Measurements from ENCODE around the gene ANOS1. TPM values are rescaled to one million over a fixed set of nuclear protein-coding genes. Genes with fewer than 3 reads are reported as not detected.

ANOS1 gene
- total RNA-seq, 1 donor = 1.1 TPM

DNA sequence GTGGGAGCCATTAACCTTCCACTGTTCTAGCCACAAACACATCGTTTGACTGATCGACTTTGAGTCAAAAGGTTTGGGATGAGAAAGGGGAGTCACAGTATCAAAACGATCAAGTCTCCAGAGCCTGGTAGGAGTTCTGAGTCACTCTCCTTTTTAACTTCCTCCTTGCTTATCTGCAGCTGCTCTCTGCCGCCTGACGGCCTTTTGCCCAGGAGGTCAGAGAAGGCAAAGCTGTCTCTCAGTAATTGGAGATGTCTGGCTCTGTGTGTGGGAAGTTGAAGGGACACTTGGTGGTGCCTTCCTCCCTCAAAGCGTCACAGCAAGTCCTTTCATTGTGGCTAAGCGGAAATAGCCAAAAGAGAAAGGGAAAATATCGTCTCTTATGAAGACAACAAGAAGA is 63.1 kb downstream of the ANOS1 start:
- Histone ChIP-seq H2AFZ (ENCODE audit: low read length) (no peak overlapping the region), H3K79me2 (ENCODE audit: insufficient read depth, low read length) (no peaks in the 10 kb centered on the region), H3K4me1 (ENCODE audit: insufficient read depth, low read length) (no peaks in the 10 kb centered on the region), H3K27me3 (ENCODE audit: insufficient read depth, low read length) (no peaks in the 10 kb centered on the region), H3K27ac (ENCODE audit: low read depth, low read length) (no peak overlapping the region), H3K4me2 (ENCODE audit: insufficient read depth, low read length) (no peak overlapping the region), H3K9me3 (ENCODE audit: low read depth, low read length) (no peaks in the 10 kb centered on the region), H3K36me3 (ENCODE audit: insufficient read depth, low read length) (no peaks in the 10 kb centered on the region), H4K20me1 (ENCODE audit: insufficient read depth, low read length) (no peaks in the 10 kb centered on the region), H3K4me3 (ENCODE audit: insufficient read depth, low read length) (no peak overlapping the region)
- TF ChIP-seq, protein P1, sequence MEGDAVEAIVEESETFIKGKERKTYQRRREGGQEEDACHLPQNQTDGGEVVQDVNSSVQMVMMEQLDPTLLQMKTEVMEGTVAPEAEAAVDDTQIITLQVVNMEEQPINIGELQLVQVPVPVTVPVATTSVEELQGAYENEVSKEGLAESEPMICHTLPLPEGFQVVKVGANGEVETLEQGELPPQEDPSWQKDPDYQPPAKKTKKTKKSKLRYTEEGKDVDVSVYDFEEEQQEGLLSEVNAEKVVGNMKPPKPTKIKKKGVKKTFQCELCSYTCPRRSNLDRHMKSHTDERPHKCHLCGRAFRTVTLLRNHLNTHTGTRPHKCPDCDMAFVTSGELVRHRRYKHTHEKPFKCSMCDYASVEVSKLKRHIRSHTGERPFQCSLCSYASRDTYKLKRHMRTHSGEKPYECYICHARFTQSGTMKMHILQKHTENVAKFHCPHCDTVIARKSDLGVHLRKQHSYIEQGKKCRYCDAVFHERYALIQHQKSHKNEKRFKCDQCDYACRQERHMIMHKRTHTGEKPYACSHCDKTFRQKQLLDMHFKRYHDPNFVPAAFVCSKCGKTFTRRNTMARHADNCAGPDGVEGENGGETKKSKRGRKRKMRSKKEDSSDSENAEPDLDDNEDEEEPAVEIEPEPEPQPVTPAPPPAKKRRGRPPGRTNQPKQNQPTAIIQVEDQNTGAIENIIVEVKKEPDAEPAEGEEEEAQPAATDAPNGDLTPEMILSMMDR (IDR thresholded peaks at IDR 0.05; ENCODE audit: extremely low read depth, low read depth, low read length) = no peak
- DNase-seq (ENCODE audit: insufficient read length, low spot score, missing footprints) = no peak

DNA sequence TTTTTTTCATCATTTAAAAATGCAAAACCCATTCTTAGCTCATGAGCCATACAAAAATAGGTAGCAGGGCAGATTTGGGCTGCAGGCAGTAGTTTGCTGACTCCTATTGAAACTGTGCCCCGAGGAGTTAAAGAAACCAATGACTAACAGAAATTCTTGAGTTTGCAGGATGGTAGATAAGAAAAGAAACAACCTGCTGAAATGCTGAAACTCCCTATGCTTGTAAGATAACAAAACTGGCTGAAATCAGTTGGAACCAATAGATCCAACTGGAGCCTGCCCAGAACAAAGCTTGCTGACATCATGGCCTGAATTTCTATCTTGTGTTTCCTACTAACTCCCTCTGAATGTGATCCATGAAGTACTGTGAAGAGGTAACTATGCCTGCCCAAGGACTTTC is 68.6 kb downstream of the ANOS1 start:
- Histone ChIP-seq H3K27ac (ENCODE audit: low read depth, low read length) (no peak overlapping the region), H3K36me3 (ENCODE audit: insufficient read depth, low read length) (no peaks in the 10 kb centered on the region), H3K4me2 (ENCODE audit: insufficient read depth, low read length) (no peak overlapping the region), H3K4me3 (ENCODE audit: insufficient read depth, low read length) (no peak overlapping the region), H3K27me3 (ENCODE audit: insufficient read depth, low read length) (no peaks in the 10 kb centered on the region), H3K4me1 (ENCODE audit: insufficient read depth, low read length) (no peaks in the 10 kb centered on the region), H4K20me1 (ENCODE audit: insufficient read depth, low read length) (no peaks in the 10 kb centered on the region), H3K9me3 (ENCODE audit: low read depth, low read length) (no peaks in the 10 kb centered on the region), H2AFZ (ENCODE audit: low read length) (no peak overlapping the region), H3K79me2 (ENCODE audit: insufficient read depth, low read length) (no peaks in the 10 kb centered on the region)
- no peak for DNase-seq (ENCODE audit: insufficient read length, low spot score, missing footprints)
- TF ChIP-seq, protein P1 (IDR thresholded peaks at IDR 0.05; ENCODE audit: extremely low read depth, low read depth, low read length) = no peak

DNA sequence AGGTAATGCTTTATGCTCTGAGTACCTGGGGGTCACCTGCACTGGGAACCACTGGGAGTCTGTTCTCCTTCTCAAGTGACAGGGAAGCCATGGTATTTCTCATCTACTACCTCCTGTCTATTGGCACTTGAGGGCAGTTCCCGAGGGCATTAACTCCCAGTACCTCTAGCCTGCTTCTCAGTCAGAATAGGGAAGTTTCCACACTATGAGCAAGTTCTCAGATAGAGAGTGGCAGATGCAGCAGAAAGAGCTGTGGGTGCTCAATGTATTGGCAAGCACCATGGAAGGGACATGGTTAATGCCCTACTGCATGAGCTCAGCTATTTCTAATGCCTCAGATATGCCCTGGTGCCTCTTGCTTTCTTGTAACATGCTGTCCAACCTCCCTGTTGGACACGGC is 74.1 kb downstream of the ANOS1 start:
- Histone ChIP-seq H4K20me1 (ENCODE audit: insufficient read depth, low read length) (no peaks in the 10 kb centered on the region), H3K9me3 (ENCODE audit: low read depth, low read length) (no peaks in the 10 kb centered on the region), H3K36me3 (ENCODE audit: insufficient read depth, low read length) (no peaks in the 10 kb centered on the region), H3K79me2 (ENCODE audit: insufficient read depth, low read length) (no peaks in the 10 kb centered on the region), H3K4me2 (ENCODE audit: insufficient read depth, low read length) (no peak overlapping the region), H2AFZ (ENCODE audit: low read length) (no peak overlapping the region), H3K27ac (ENCODE audit: low read depth, low read length) (no peak overlapping the region), H3K4me1 (ENCODE audit: insufficient read depth, low read length) (no peaks in the 10 kb centered on the region), H3K27me3 (ENCODE audit: insufficient read depth, low read length) (no peaks in the 10 kb centered on the region), H3K4me3 (ENCODE audit: insufficient read depth, low read length) (no peak overlapping the region)
- DNase-seq (ENCODE audit: insufficient read length, low spot score, missing footprints) = peak; percentile 15
- TF ChIP-seq, protein P1 (IDR thresholded peaks at IDR 0.05; ENCODE audit: extremely low read depth, low read depth, low read length) = no peak

DNA sequence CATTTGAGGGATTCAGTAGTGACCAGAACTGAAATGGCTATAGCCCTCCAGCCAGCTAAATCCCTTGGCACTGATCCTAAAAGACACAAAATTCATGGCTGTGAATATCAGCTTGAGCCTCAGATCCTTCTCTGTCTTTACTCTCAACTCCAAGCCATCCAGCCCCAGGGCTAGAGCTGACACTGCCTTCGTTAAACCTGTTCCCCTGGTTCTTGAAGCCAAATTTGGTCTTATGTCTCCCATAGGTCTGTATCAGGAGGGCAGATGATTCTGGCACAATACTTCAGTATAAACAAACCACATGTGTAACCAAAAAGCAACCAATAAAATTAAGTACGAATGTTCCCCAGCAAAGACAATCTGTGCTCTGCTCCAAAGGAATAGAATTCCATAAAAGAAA is 78.0 kb downstream of the ANOS1 start:
- Histone ChIP-seq H3K27ac (ENCODE audit: low read depth, low read length) (no peak overlapping the region), H4K20me1 (ENCODE audit: insufficient read depth, low read length) (no peaks in the 10 kb centered on the region), H3K4me1 (ENCODE audit: insufficient read depth, low read length) (no peaks in the 10 kb centered on the region), H3K79me2 (ENCODE audit: insufficient read depth, low read length) (no peaks in the 10 kb centered on the region), H2AFZ (ENCODE audit: low read length) (no peak overlapping the region), H3K4me2 (ENCODE audit: insufficient read depth, low read length) (no peak overlapping the region), H3K9me3 (ENCODE audit: low read depth, low read length) (no peaks in the 10 kb centered on the region), H3K4me3 (ENCODE audit: insufficient read depth, low read length) (no peak overlapping the region), H3K27me3 (ENCODE audit: insufficient read depth, low read length) (no peaks in the 10 kb centered on the region), H3K36me3 (ENCODE audit: insufficient read depth, low read length) (no peaks in the 10 kb centered on the region)
- DNase-seq (ENCODE audit: insufficient read length, low spot score, missing footprints) = no peak
- TF ChIP-seq, protein P1 (IDR thresholded peaks at IDR 0.05; ENCODE audit: extremely low read depth, low read depth, low read length) = no peak
